Measurements from ENCODE around the gene RAB11FIP4. TPM values are rescaled to one million over a fixed set of nuclear protein-coding genes. Genes with fewer than 3 reads are reported as not detected.

RAB11FIP4 gene
- total and polyA plus RNA-seq, 4 donors = 5.2 to 19.1 (median 12.8) TPM

GRCh38 chr17:31411707-31412285 is 20.3 kb downstream of the RAB11FIP4 start:
- no peak for ATAC-seq (ENCODE audit: insufficient read depth, low FRiP score)

GRCh38 chr17:31412511-31412910 is 21.0 kb downstream of the RAB11FIP4 start:
- Histone ChIP-seq H3K36me3 (ENCODE audit: control insufficient read depth in 4 of 4, insufficient read depth in 4 of 4, low read length in 4 of 4) (no peaks in the 10 kb centered on the region), H3K9ac (ENCODE audit: insufficient read depth in 1 of 2, low read length in 2 of 2) (no peak overlapping the region), H3K9me3 (ENCODE audit: control insufficient read depth in 4 of 4, insufficient read depth in 3 of 4, low read length in 3 of 4) (no peaks in the 10 kb centered on the region), H3K4me1 (ENCODE audit: control insufficient read depth in 5 of 5, insufficient read depth in 5 of 5, low read length in 5 of 5) (peaks cover 0 to 32% (median 14%) of the 10 kb centered on the region in 5 donors), H3K4me3 (no peak overlapping the region), H3K27ac (ENCODE audit: low read depth in 1 of 2, low read length in 1 of 2) (no peak overlapping the region), H3K27me3 (ENCODE audit: control insufficient read depth in 3 of 3, insufficient read depth in 3 of 3, low read length in 2 of 3) (no peaks in the 10 kb centered on the region)
- DNase-seq (no peak), ATAC-seq (ENCODE audit: insufficient read depth, low FRiP score) (no peak)
- 67 to 81% methylated on average over 6 of the region's 6 CpGs for WGBS, 2 donors
- no peak for TF ChIP-seq CTCF (IDR thresholded peaks at IDR 0.05; ENCODE audit: control extremely low read depth, extremely low read depth)

More at GRCh38 chr17:31411707-31412285, 20.3 kb downstream of the RAB11FIP4 start:
- TF ChIP-seq CTCF (IDR thresholded peaks at IDR 0.05; ENCODE audit: control extremely low read depth, extremely low read depth) = no peak
- no peak for DNase-seq
- no peaks in the 10 kb centered on the region for H3K9me3 ChIP-seq (ENCODE audit: control insufficient read depth in 4 of 4, insufficient read depth in 3 of 4, low read length in 3 of 4)
- H3K27ac ChIP-seq (ENCODE audit: low read depth in 1 of 2, low read length in 1 of 2) = no peak overlapping the region
- H3K36me3 ChIP-seq (ENCODE audit: control insufficient read depth in 4 of 4, insufficient read depth in 4 of 4, low read length in 4 of 4) = no peaks in the 10 kb centered on the region
- no peak overlapping the region for H3K9ac ChIP-seq (ENCODE audit: insufficient read depth in 1 of 2, low read length in 2 of 2)
- H3K27me3 ChIP-seq (ENCODE audit: control insufficient read depth in 3 of 3, insufficient read depth in 3 of 3, low read length in 2 of 3) = no peaks in the 10 kb centered on the region
- peaks cover 0 to 28% (median 9%) of the 10 kb centered on the region in 5 donors for H3K4me1 ChIP-seq (ENCODE audit: control insufficient read depth in 5 of 5, insufficient read depth in 5 of 5, low read length in 5 of 5)
- 80 to 90% methylated on average over 12 to 13 of the region's 13 CpGs for WGBS, 2 donors
- no peak overlapping the region for H3K4me3 ChIP-seq

GRCh38 chr17:31413081-31413799 is 21.8 kb downstream of the RAB11FIP4 start:
- WGBS, 2 donors = 66 to 82% methylated on average over 15 of the region's 15 CpGs
- no peak for ATAC-seq (ENCODE audit: insufficient read depth, low FRiP score)
- H3K4me1 ChIP-seq (ENCODE audit: control insufficient read depth in 5 of 5, insufficient read depth in 5 of 5, low read length in 5 of 5) = peaks cover 0 to 32% (median 14%) of the 10 kb centered on the region in 5 donors
- no peaks in the 10 kb centered on the region for H3K27me3 ChIP-seq (ENCODE audit: control insufficient read depth in 3 of 3, insufficient read depth in 3 of 3, low read length in 2 of 3)
- H3K4me3 ChIP-seq = no peak overlapping the region
- H3K27ac ChIP-seq (ENCODE audit: low read depth in 1 of 2, low read length in 1 of 2) = no peak overlapping the region
- no peaks in the 10 kb centered on the region for H3K9me3 ChIP-seq (ENCODE audit: control insufficient read depth in 4 of 4, insufficient read depth in 3 of 4, low read length in 3 of 4)
- H3K36me3 ChIP-seq (ENCODE audit: control insufficient read depth in 4 of 4, insufficient read depth in 4 of 4, low read length in 4 of 4) = no peaks in the 10 kb centered on the region
- no peak for TF ChIP-seq CTCF (IDR thresholded peaks at IDR 0.05; ENCODE audit: control extremely low read depth, extremely low read depth)
- H3K9ac ChIP-seq (ENCODE audit: insufficient read depth in 1 of 2, low read length in 2 of 2) = no peak overlapping the region
- no peak for DNase-seq

Data from lung (tissue), 12 donors.